Kidney capillary endothelial cell (primary cell): ENCODE data around the gene TENM4.

Experiments
- DNase-seq: peaks from one replicate; pipeline ENCODE4 v3.0.0-alpha.2; 2018; ENCODE audit warnings: low spot score

Gene TENM4

GRCh38 chr11:78931891-78932290 is 508.9 kb downstream of the TENM4 start:
- DNase-seq, result no peak

- no peak for DNase-seq
Measured at GRCh38 chr11:78930810-78931523, 509.9 kb downstream of the TENM4 start.

GRCh38 chr11:78929906-78930220 is 511.0 kb downstream of the TENM4 start:
- DNase-seq, result no peak

GRCh38 chr11:78929207-78929905 is 511.5 kb downstream of the TENM4 start:
- no peak for DNase-seq

GRCh38 chr11:78927511-78927910 is 513.3 kb downstream of the TENM4 start:
- no peak for DNase-seq

GRCh38 chr11:78926633-78927338 is 514.0 kb downstream of the TENM4 start:
- DNase-seq, result no peak

- DNase-seq, result no peak
Measured at GRCh38 chr11:78925387-78925786, 515.4 kb downstream of the TENM4 start.

- DNase-seq, result no peak
Measured at GRCh38 chr11:78922859-78923625, 517.8 kb downstream of the TENM4 start.

GRCh38 chr11:78921509-78921908 is 519.3 kb downstream of the TENM4 start:
- no peak for DNase-seq

GRCh38 chr11:78920329-78920728 is 520.5 kb downstream of the TENM4 start:
- no peak for DNase-seq

- no peak for DNase-seq
Measured at GRCh38 chr11:78916759-78917158, 524.1 kb downstream of the TENM4 start.

GRCh38 chr11:78914503-78914902 is 526.3 kb downstream of the TENM4 start:
- DNase-seq, result no peak

- no peak for DNase-seq
Measured at GRCh38 chr11:78912778-78913177, 528.1 kb downstream of the TENM4 start.

- no peak for DNase-seq
Measured at GRCh38 chr11:78910322-78910721, 530.5 kb downstream of the TENM4 start.

- DNase-seq, result no peak
Measured at GRCh38 chr11:78909386-78909785, 531.4 kb downstream of the TENM4 start.

- no peak for DNase-seq
Measured at GRCh38 chr11:78907636-78908035, 533.2 kb downstream of the TENM4 start.

- DNase-seq, result no peak
Measured at GRCh38 chr11:78906566-78906965, 534.3 kb downstream of the TENM4 start.

GRCh38 chr11:78905756-78906155 is 535.1 kb downstream of the TENM4 start:
- no peak for DNase-seq

GRCh38 chr11:78902771-78903507 is 537.9 kb downstream of the TENM4 start:
- DNase-seq, result no peak

GRCh38 chr11:78901831-78902230 is 539.0 kb downstream of the TENM4 start:
- DNase-seq, result no peak

GRCh38 chr11:78898266-78898775 is 542.5 kb downstream of the TENM4 start:
- DNase-seq, result no peak

- DNase-seq, result no peak
Measured at GRCh38 chr11:78893996-78894395, 546.8 kb downstream of the TENM4 start.
